ENCODE data around the gene CHRDL1. TPM values are rescaled to one million over a fixed set of nuclear protein-coding genes. Genes with fewer than 3 reads are reported as not detected.

The CHRDL1 gene
- polyA plus RNA-seq, 3 donors: not detected

DNA sequence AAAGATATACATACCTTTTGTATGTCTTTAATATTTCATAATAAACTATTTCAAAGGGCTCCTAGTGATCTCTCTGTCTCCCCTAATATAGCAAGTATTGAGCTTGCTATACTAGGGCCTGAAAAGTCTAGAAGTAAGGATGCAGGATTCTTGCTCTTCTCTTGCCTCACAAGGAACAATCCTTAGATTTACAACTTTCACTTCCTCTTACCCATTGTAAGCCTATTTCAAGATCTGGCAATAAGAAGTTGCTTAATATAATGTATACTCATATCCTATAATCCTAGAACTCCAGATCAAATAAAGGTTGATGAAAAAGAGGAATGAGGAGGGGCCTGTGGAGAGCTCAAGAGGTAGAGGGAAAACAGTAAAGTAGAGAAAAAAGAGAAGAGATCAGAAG lies 40.8 kb upstream of the CHRDL1 start:
- Histone ChIP-seq H3K4me2 (replicated peaks; ENCODE audit: extremely low read depth, low read length, poor library complexity, severe bottlenecking) (no peak overlapping the region), H3K4me1 (ENCODE audit: control insufficient read depth in 1 of 2, insufficient read depth in 2 of 2, low read length in 2 of 2) (no peaks in the 10 kb centered on the region), H3K27ac (ENCODE audit: low read depth in 1 of 2, low read length in 2 of 2) (no peak overlapping the region), H3K79me2 (ENCODE audit: insufficient read depth, low read length) (no peaks in the 10 kb centered on the region), H3K27me3 (ENCODE audit: control insufficient read depth in 2 of 2, insufficient read depth in 2 of 2, low read length in 2 of 2) (peaks cover 0 to 3% of the 10 kb centered on the region in 2 donors), H2AFZ (ENCODE audit: insufficient read depth, low read depth, low read length, poor library complexity, severe bottlenecking) (no peak overlapping the region), H3K4me3 (replicated peaks in 1 of 3; ENCODE audit: low read depth in 2 of 3, low read length in 3 of 3) (no peak overlapping the region), H3K9me3 (replicated peaks in 1 of 2; ENCODE audit: control insufficient read depth in 1 of 2, insufficient read depth in 1 of 2, low read length in 2 of 2) (no peaks in the 10 kb centered on the region), H3K9ac (ENCODE audit: insufficient read depth, low read length, poor library complexity, severe bottlenecking) (no peak overlapping the region), H4K20me1 (ENCODE audit: insufficient read depth, low read length) (no peaks in the 10 kb centered on the region), H3K36me3 (replicated peaks in 1 of 2; ENCODE audit: control insufficient read depth in 1 of 2, insufficient read depth in 2 of 2, low read length in 2 of 2) (no peaks in the 10 kb centered on the region)
- Mint-ChIP-seq H3K27me3 (ENCODE audit: low read depth in 3 of 3) (peaks cover 0 to 3% (median 2%) of the 10 kb centered on the region in 3 donors), H3K4me1 (peaks cover 4% of the 10 kb centered on the region), H3K4me3 (no peak overlapping the region), H3K9me3 (peaks cover 0 to 5% (median 0%) of the 10 kb centered on the region in 7 donors), H3K36me3 (no peaks in the 10 kb centered on the region), H3K27ac (no peak overlapping the region)
- DNase-seq: peak in 1 of 3 donors; percentile 2
- intact Hi-C loops (cut with micrococcal nuclease): no loop called here
- TF ChIP-seq, protein P1, sequence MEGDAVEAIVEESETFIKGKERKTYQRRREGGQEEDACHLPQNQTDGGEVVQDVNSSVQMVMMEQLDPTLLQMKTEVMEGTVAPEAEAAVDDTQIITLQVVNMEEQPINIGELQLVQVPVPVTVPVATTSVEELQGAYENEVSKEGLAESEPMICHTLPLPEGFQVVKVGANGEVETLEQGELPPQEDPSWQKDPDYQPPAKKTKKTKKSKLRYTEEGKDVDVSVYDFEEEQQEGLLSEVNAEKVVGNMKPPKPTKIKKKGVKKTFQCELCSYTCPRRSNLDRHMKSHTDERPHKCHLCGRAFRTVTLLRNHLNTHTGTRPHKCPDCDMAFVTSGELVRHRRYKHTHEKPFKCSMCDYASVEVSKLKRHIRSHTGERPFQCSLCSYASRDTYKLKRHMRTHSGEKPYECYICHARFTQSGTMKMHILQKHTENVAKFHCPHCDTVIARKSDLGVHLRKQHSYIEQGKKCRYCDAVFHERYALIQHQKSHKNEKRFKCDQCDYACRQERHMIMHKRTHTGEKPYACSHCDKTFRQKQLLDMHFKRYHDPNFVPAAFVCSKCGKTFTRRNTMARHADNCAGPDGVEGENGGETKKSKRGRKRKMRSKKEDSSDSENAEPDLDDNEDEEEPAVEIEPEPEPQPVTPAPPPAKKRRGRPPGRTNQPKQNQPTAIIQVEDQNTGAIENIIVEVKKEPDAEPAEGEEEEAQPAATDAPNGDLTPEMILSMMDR (IDR thresholded peaks at IDR 0.05): no peak

DNA sequence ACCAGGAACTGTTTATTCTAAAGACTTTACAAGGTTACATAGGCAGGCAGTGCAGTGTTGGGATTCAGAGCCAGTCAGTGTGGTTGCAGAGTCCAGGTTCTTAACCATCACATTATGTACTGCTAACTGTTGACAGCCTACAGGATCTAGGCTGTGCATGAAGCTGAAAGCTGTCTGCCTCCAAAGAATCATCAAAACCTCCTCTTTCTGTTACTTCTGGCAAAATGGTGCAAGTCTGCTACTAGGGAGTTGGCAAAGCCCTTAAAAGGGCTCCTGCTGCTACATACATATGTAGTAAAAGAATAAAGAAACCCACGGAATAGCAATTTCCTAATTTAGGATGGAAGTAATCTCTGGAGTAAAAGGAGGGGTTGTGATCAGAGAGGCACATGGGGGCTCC lies 40.4 kb upstream of the CHRDL1 start:
- Mint-ChIP-seq H3K9me3 (peaks cover 0 to 5% (median 0%) of the 10 kb centered on the region in 7 donors), H3K4me1 (peaks cover 4% of the 10 kb centered on the region)

More for the DNA sequence above, 40.4 kb upstream of the CHRDL1 start:
- no peak overlapping the region for H3K27ac Mint-ChIP-seq
- no peak for DNase-seq
- Histone ChIP-seq H3K4me3 (replicated peaks in 1 of 3; ENCODE audit: low read depth in 2 of 3, low read length in 3 of 3) (no peak overlapping the region), H3K36me3 (replicated peaks in 1 of 2; ENCODE audit: control insufficient read depth in 1 of 2, insufficient read depth in 2 of 2, low read length in 2 of 2) (no peaks in the 10 kb centered on the region), H3K9me3 (replicated peaks in 1 of 2; ENCODE audit: control insufficient read depth in 1 of 2, insufficient read depth in 1 of 2, low read length in 2 of 2) (no peaks in the 10 kb centered on the region), H3K27ac (ENCODE audit: low read depth in 1 of 2, low read length in 2 of 2) (no peak overlapping the region), H3K9ac (ENCODE audit: insufficient read depth, low read length, poor library complexity, severe bottlenecking) (no peak overlapping the region), H4K20me1 (ENCODE audit: insufficient read depth, low read length) (no peaks in the 10 kb centered on the region), H3K4me1 (ENCODE audit: control insufficient read depth in 1 of 2, insufficient read depth in 2 of 2, low read length in 2 of 2) (no peaks in the 10 kb centered on the region), H3K79me2 (ENCODE audit: insufficient read depth, low read length) (no peaks in the 10 kb centered on the region), H2AFZ (ENCODE audit: insufficient read depth, low read depth, low read length, poor library complexity, severe bottlenecking) (no peak overlapping the region), H3K4me2 (replicated peaks; ENCODE audit: extremely low read depth, low read length, poor library complexity, severe bottlenecking) (no peak overlapping the region), H3K27me3 (ENCODE audit: control insufficient read depth in 2 of 2, insufficient read depth in 2 of 2, low read length in 2 of 2) (peaks cover 0 to 3% of the 10 kb centered on the region in 2 donors)
- H3K36me3 Mint-ChIP-seq: no peaks in the 10 kb centered on the region
- no CpG with 5 or more reads among the region's 1 CpG for whole genome bisulfite sequencing (ENCODE audit: insufficient coverage)
- H3K4me3 Mint-ChIP-seq: no peak overlapping the region
- intact Hi-C loops (cut with micrococcal nuclease): no loop called here
- TF ChIP-seq, protein P1 (IDR thresholded peaks at IDR 0.05): no peak
- peaks cover 0 to 3% (median 2%) of the 10 kb centered on the region in 3 donors for H3K27me3 Mint-ChIP-seq (ENCODE audit: low read depth in 3 of 3)
